ENCODE measurements around the gene ANKFY1.
"Not testable (repeated sequence)": the region's sequence is repeated elsewhere in the genome, so short reads cannot be mapped to it uniquely, and the experiment has no call there.

Gene ANKFY1

GRCh38 chr17:4140125-4140524 is 123.7 kb downstream of the ANKFY1 start:
- TF ChIP-seq CTCF (IDR thresholded peaks at IDR 0.05; ENCODE audit: low read depth, low read length): no peak
- in situ Hi-C loops (cut with HindIII; ENCODE audit: low sequenced_read_pairs): no loop called here
- DNase-seq (ENCODE audit: low read depth, low spot score): no peak
- H3K4me3 ChIP-seq (ENCODE audit: low read depth, low read length): no peak overlapping the region

GRCh38 chr17:4138906-4139526 is 124.8 kb downstream of the ANKFY1 start:
- H3K4me3 ChIP-seq (ENCODE audit: low read depth, low read length); in situ Hi-C loops (cut with HindIII; ENCODE audit: low sequenced_read_pairs); DNase-seq (ENCODE audit: low read depth, low spot score): not testable (repeated sequence)

DNA sequence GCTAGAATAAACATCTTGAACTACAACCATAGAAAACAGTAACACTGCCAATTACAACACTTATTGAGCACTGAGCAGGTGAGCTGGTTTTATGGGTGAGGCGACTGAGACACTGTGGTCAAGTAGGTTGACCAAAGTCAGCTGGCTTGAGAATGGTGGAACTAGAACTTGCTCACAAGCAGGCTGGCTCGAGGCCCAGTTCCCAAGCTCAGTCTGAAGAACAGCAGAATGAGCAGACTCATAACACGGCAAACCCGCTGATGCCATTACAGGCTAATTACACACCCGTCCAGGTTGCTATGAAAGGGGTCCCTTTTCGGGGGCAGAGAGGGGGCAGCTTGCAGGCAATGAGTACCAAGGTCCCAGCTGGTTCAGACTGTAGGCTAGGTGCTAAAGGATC is 127.4 kb downstream of the ANKFY1 start:
- TF ChIP-seq CTCF (IDR thresholded peaks at IDR 0.05; ENCODE audit: low read depth, low read length): no peak
- H3K4me3 ChIP-seq (ENCODE audit: low read depth, low read length): no peak overlapping the region
- in situ Hi-C loops (cut with HindIII; ENCODE audit: low sequenced_read_pairs): no loop called here
- peak; percentile 60 for DNase-seq (ENCODE audit: low read depth, low spot score)

DNA sequence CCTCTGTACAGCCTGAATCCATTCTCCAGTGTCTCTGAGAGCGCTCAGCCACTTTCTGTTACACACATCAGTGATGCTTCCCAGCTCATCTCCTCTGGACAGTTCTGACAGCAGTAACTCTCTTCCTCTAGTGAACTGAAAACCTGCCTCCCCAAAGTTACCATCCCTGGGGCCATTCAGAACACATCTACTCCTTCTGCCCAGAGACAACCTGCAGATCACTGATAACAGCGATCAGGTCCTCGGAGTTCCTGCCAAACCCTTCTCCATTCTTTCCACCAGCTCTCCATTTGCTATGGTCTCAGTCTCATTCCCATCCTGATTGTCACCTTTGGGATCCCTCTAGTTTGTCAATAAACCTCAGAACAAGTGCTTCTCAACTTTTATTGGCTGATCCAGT is 128.3 kb downstream of the ANKFY1 start:
- TF ChIP-seq CTCF (IDR thresholded peaks at IDR 0.05; ENCODE audit: low read depth, low read length): no peak
- DNase-seq (ENCODE audit: low read depth, low spot score): no peak
- in situ Hi-C loops (cut with HindIII; ENCODE audit: low sequenced_read_pairs): no loop called here
- no peak overlapping the region for H3K4me3 ChIP-seq (ENCODE audit: low read depth, low read length)

GRCh38 chr17:4134721-4135120 is 129.1 kb downstream of the ANKFY1 start:
- in situ Hi-C loops (cut with HindIII; ENCODE audit: low sequenced_read_pairs): no loop called here
- no peak for TF ChIP-seq CTCF (IDR thresholded peaks at IDR 0.05; ENCODE audit: low read depth, low read length)

GRCh38 chr17:4130715-4131114 is 133.1 kb downstream of the ANKFY1 start:
- TF ChIP-seq CTCF (IDR thresholded peaks at IDR 0.05; ENCODE audit: low read depth, low read length): no peak

More at GRCh38 chr17:4134721-4135120, 129.1 kb downstream of the ANKFY1 start:
- no peak overlapping the region for H3K4me3 ChIP-seq (ENCODE audit: low read depth, low read length)
- no peak for DNase-seq (ENCODE audit: low read depth, low spot score)

GRCh38 chr17:4127555-4127954 is 136.2 kb downstream of the ANKFY1 start:
- in situ Hi-C loops (cut with HindIII; ENCODE audit: low sequenced_read_pairs): no loop called here
- no peak for TF ChIP-seq CTCF (IDR thresholded peaks at IDR 0.05; ENCODE audit: low read depth, low read length)
- no peak for DNase-seq (ENCODE audit: low read depth, low spot score)
- H3K4me3 ChIP-seq (ENCODE audit: low read depth, low read length): no peak overlapping the region

More at GRCh38 chr17:4130715-4131114, 133.1 kb downstream of the ANKFY1 start:
- H3K4me3 ChIP-seq (ENCODE audit: low read depth, low read length): no peak overlapping the region
- DNase-seq (ENCODE audit: low read depth, low spot score): no peak
- in situ Hi-C loops (cut with HindIII; ENCODE audit: low sequenced_read_pairs): no loop called here

All from astrocyte of the spinal cord (primary cell).